Kidney (tissue), 14 donors: ENCODE results near the gene SEH1L. TPM values are rescaled to one million over a fixed set of nuclear protein-coding genes. Genes with fewer than 3 reads are reported as not detected.

Experiments used
- DNase-seq, 5 donors: peaks; one replicate each; pipeline ENCODE4 v3.0.0-alpha.2; 2013 to 2020
- FAIRE-seq: peaks from 2 replicates; lab custom pipeline; 2012; peaks lifted over from hg19 to GRCh38; lab: Jason Lieb, UNC
- H3K27ac ChIP-seq, 2 donors: one replicate each; pipeline ENCODE4 v1.7.0; 2013; ENCODE audit warnings: low read depth in 2 of 2, low read length in 2 of 2, inconsistent platforms in 1 of 2
- H3K27me3 ChIP-seq: one replicate; pipeline ENCODE4 v1.7.1; 2013; ENCODE audit warnings: low read length, inconsistent platforms; ENCODE audit not compliant: control insufficient read depth, insufficient read depth
- H3K36me3 ChIP-seq, 3 donors: one replicate each; pipeline versions ENCODE4 v1.7.0 to v1.7.1; 2013; ENCODE audit warnings: low read length in 3 of 3, control low read depth in 1 of 3, inconsistent platforms in 1 of 3; ENCODE audit not compliant: insufficient read depth in 3 of 3, control insufficient read depth in 2 of 3
- H3K4me1 ChIP-seq, 3 donors: one replicate each; pipeline versions ENCODE4 v1.7.0 to v1.7.1; 2013; ENCODE audit warnings: low read length in 3 of 3, inconsistent platforms in 1 of 3, low read depth in 1 of 3; ENCODE audit not compliant: control insufficient read depth in 2 of 3, insufficient read depth in 2 of 3
- H3K4me3 ChIP-seq, 3 donors: one replicate each; pipeline versions ENCODE4 v1.7.0 to v1.8.1; 2013; ENCODE audit warnings: low read length in 3 of 3, control low read depth in 1 of 3, inconsistent platforms in 1 of 3
- H3K9ac ChIP-seq, 3 donors: one replicate each; pipeline versions ENCODE4 v1.7.0 to v1.7.1; 2013; ENCODE audit warnings: low read length in 3 of 3, control low read depth in 1 of 3, inconsistent platforms in 1 of 3
- H3K9me3 ChIP-seq, 3 donors: one replicate each; pipeline versions ENCODE4 v1.7.0 to v1.7.1; 2013; ENCODE audit warnings: low read length in 3 of 3, control low read depth in 1 of 3, inconsistent platforms in 1 of 3; ENCODE audit not compliant: control insufficient read depth in 2 of 3, insufficient read depth in 1 of 3
- CTCF ChIP-seq: IDR thresholded peaks from 3 replicates; pipeline ENCODE4 v1.5.1; 2012; ENCODE audit warnings: mild to moderate bottlenecking, moderate library complexity, borderline replicate concordance; ENCODE audit not compliant: insufficient read depth; ENCODE audit errors: extremely low read depth
- intact Hi-C: fragments of 100-400 bp; cut with DNase I; formaldehyde crosslinking; loops from one replicate; pipeline ENCODE4 v1.11.1; 2022
- polyA plus RNA-seq: library from polyadenylated mRNA; stranded (reverse); fragments of 350-450 nt; fragmentation: Illumina TruSeq; extraction: RNeasy Lipid Tissue Mini Kit (QIAGEN cat#74804); gene quantifications from one replicate; pipeline ENCODE4 v1.2.3, GENCODE V29; 2014; ENCODE audit warnings: low read depth, low replicate concordance; ENCODE audit not compliant: insufficient read depth
- total RNA-seq: library from RNA; stranded (reverse); fragmentation: NEBNext Ultra II Directional; extraction: Animal tissue kit (Norgen Biotek cat#: 25700); gene quantifications from one replicate; pipeline ENCODE4 v1.2.1, GENCODE V29; 2021
- donor health status: control.
- donor health status: control.
- donor health status: control.
- donor health status: control.
- donor health status: control.
- donor health status: DM: yes; HTN: yes; CAD: no.
- donor health status: Normal renal cell carcinoma (clear cell type).

Gene SEH1L
- total and polyA plus RNA-seq, 2 donors from 2014 or later, result 15.8 to 43.3 TPM

- no peaks in the 10 kb centered on the region for H3K36me3 ChIP-seq
- no peak for DNase-seq
- peaks cover 0 to 4% (median 0%) of the 10 kb centered on the region in 3 donors for H3K4me1 ChIP-seq
- H3K4me3 ChIP-seq, result no peak overlapping the region
- H3K9ac ChIP-seq, result no peak overlapping the region
- H3K9me3 ChIP-seq, result no peaks in the 10 kb centered on the region
- H3K27me3 ChIP-seq, result peaks cover 5% of the 10 kb centered on the region
- intact Hi-C loops, result no loop called here
- FAIRE-seq, result no peak
- H3K27ac ChIP-seq, result no peak overlapping the region
- no peak for TF ChIP-seq CTCF
These were observed 39.1 kb upstream of the SEH1L start for GRCh38 chr18:12908706-12909105.

GRCh38 chr18:12911025-12911928, 36.5 kb upstream of the SEH1L start:
- no peaks in the 10 kb centered on the region for H3K9me3 ChIP-seq
- H3K36me3 ChIP-seq, result no peaks in the 10 kb centered on the region
- H3K27me3 ChIP-seq, result peaks cover 5% of the 10 kb centered on the region
- FAIRE-seq (no peak), DNase-seq (peak; percentile 62 to 82 (median 64))
- peak overlapping the region in 1 of 3 donors; percentile 12 for H3K9ac ChIP-seq
- intact Hi-C loops, result no loop called here
- TF ChIP-seq CTCF, result no peak
- no peak overlapping the region for H3K27ac ChIP-seq
- peak overlapping the region in 2 of 3 donors; percentile 25 to 46 for H3K4me3 ChIP-seq
- H3K4me1 ChIP-seq, result no peaks in the 10 kb centered on the region

- no peaks in the 10 kb centered on the region for H3K36me3 ChIP-seq
- no peak for TF ChIP-seq CTCF
- no peaks in the 10 kb centered on the region for H3K9me3 ChIP-seq
- H3K27me3 ChIP-seq, result peaks cover 5% of the 10 kb centered on the region
- intact Hi-C loops, result no loop called here
- DNase-seq, result peak in 3 of 5 donors; percentile 23 to 35 (median 30)
- FAIRE-seq, result no peak
- H3K27ac ChIP-seq, result no peak overlapping the region
- no peak overlapping the region for H3K9ac ChIP-seq
- no peaks in the 10 kb centered on the region for H3K4me1 ChIP-seq
- H3K4me3 ChIP-seq, result peak overlapping the region in 1 of 3 donors; percentile 46
These were observed 35.7 kb upstream of the SEH1L start for GRCh38 chr18:12911929-12912703.
